ENCODE measurements around the gene SPTBN1.

The SPTBN1 gene

GRCh38 chr2:54595161-54595803 lies 139.2 kb downstream of the SPTBN1 start:
- no peak for DNase-seq

GRCh38 chr2:54595999-54596902 lies 140.1 kb downstream of the SPTBN1 start:
- DNase-seq, result no peak

- DNase-seq, result peak; percentile 50
These were observed 141.2 kb downstream of the SPTBN1 start for GRCh38 chr2:54597153-54597848.

GRCh38 chr2:54598347-54599325 lies 142.5 kb downstream of the SPTBN1 start:
- DNase-seq, result peak; percentile 38

- DNase-seq, result no peak
These were observed 143.2 kb downstream of the SPTBN1 start for GRCh38 chr2:54599326-54599710.

GRCh38 chr2:54599914-54600313 lies 143.8 kb downstream of the SPTBN1 start:
- peak; percentile 97 for DNase-seq

- DNase-seq, result peak; percentile 11
These were observed 145.2 kb downstream of the SPTBN1 start for GRCh38 chr2:54601339-54601738.

- DNase-seq, result no peak
These were observed 146.7 kb downstream of the SPTBN1 start for GRCh38 chr2:54602736-54603322.

- DNase-seq, result no peak
These were observed 147.2 kb downstream of the SPTBN1 start for GRCh38 chr2:54603357-54603756.

GRCh38 chr2:54603796-54604195 lies 147.7 kb downstream of the SPTBN1 start:
- DNase-seq, result peak; percentile 18

- peak; percentile 69 for DNase-seq
These were observed 148.7 kb downstream of the SPTBN1 start for GRCh38 chr2:54604871-54605270.

GRCh38 chr2:54605836-54606235 lies 149.7 kb downstream of the SPTBN1 start:
- DNase-seq, result no peak

GRCh38 chr2:54606393-54606958 lies 150.3 kb downstream of the SPTBN1 start:
- no peak for DNase-seq

GRCh38 chr2:54608224-54608623 lies 152.1 kb downstream of the SPTBN1 start:
- DNase-seq, result no peak

GRCh38 chr2:54609241-54609640 lies 153.1 kb downstream of the SPTBN1 start:
- no peak for DNase-seq

- no peak for DNase-seq
These were observed 153.5 kb downstream of the SPTBN1 start for GRCh38 chr2:54609647-54610046.

GRCh38 chr2:54610700-54611099 lies 154.6 kb downstream of the SPTBN1 start:
- DNase-seq, result no peak

- no peak for DNase-seq
These were observed 155.9 kb downstream of the SPTBN1 start for GRCh38 chr2:54611830-54612545.

GRCh38 chr2:54613386-54613785 lies 157.3 kb downstream of the SPTBN1 start:
- no peak for DNase-seq

- no peak for DNase-seq
These were observed 157.7 kb downstream of the SPTBN1 start for GRCh38 chr2:54613794-54614257.

- DNase-seq, result no peak
These were observed 158.7 kb downstream of the SPTBN1 start for GRCh38 chr2:54614819-54615218.

Data from hematopoietic multipotent progenitor cell treated with erythropoietin and hydrocortisone succinate and interleukin-3 and kit ligand, for 6 days (in vitro differentiated cells).